Right lobe of liver (tissue), 4 donors: ENCODE data around the gene STX5.

ENCODE experiments used
- CTCF ChIP-seq, 4 donors: fragments of 200-600 bp in 3 of 4; fragments of 450-650 bp in 1 of 4; IDR thresholded peaks; one replicate each; pipeline versions ENCODE4 v1.5.1 to v1.8.0; 2016 to 2022; ENCODE audit warnings: antibody characterized with exemption in 4 of 4, mild to moderate bottlenecking in 2 of 4
- POLR2A ChIP-seq: fragments of 450-650 bp; IDR thresholded peaks from one replicate; pipeline ENCODE4 v1.6.1; 2017; ENCODE audit warnings: antibody characterized with exemption, mild to moderate bottlenecking
- donor health status: DM: no; HTN: no; CAD: no.
- donor health status: DM: no; HTN: no; CAD: no.
- donor health status: DM: no; HTN: yes; CAD: no.

DNA sequence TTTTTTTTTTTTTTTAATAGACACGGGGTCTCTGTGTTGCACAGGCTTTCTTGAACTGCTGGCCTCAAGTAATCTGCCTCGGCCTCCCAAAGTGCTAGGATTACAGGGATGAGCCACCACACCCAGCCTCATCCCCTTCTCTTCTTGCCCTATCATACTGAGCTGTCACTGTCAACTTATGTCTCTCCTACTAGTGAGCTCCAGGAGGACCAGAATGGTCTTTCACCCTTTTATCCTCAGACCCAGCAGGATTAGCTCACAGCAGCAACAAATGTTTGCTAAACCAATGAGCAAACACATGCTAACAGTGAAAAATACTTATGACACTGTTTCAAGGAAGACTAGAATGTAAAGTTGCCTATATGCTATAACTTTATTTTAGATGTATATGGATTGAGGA is 20.2 kb downstream of the STX5 start:
- TF ChIP-seq CTCF (IDR thresholded peaks at IDR 0.05) = no peak
- no peak for TF ChIP-seq POLR2A
